BJ (cell line): ENCODE measurements around the gene AGK. TPM values are rescaled to one million over a fixed set of nuclear protein-coding genes. Genes with fewer than 3 reads are reported as not detected.

Source experiments
- CTCF ChIA-PET: fragments of 350-600 bp; formaldehyde crosslinking; extraction: SDS; loops from one replicate; lab custom pipeline; 2021; ENCODE audit warnings: antibody characterized with exemption, inconsistent platforms; lab: Yijun Ruan, JAX
- POLR2A ChIA-PET: fragments of 300-600 bp; sonication (Branson Sonifier 250); formaldehyde crosslinking; extraction: SDS; loops from one replicate; lab custom pipeline; 2021; ENCODE audit warnings: antibody characterized with exemption; lab: Charles Lee
- DNase-seq: peaks from one replicate; pipeline ENCODE4 v3.0.0-alpha.2; 2011; ENCODE audit warnings: low read depth
- H3K27me3 ChIP-seq: 2 replicates; pipeline ENCODE4 v1.6.0; 2011; ENCODE audit warnings: low read length; ENCODE audit not compliant: control insufficient read depth, insufficient read depth
- H3K36me3 ChIP-seq: 2 replicates; pipeline ENCODE4 v1.5.1; 2011; ENCODE audit warnings: low read length; ENCODE audit not compliant: control insufficient read depth, insufficient read depth
- H3K4me3 ChIP-seq: 2 replicates; pipeline ENCODE4 v1.5.1; 2011; ENCODE audit warnings: low read depth, mild to moderate bottlenecking, control low read depth, low read length
- CTCF ChIP-seq: IDR thresholded peaks from 2 replicates; pipeline ENCODE4 v1.5.1; 2011; ENCODE audit warnings: low read depth, mild to moderate bottlenecking, control low read depth, inconsistent platforms, low read length, moderate library complexity; ENCODE audit not compliant: insufficient read depth
- polyA plus RNA-seq: library from polyadenylated mRNA; depleted of rRNA; stranded (reverse); fragments of >200 nt; gene quantifications from 2 replicates; pipeline ENCODE4 v1.2.3, GENCODE V29; 2011

Gene AGK
- polyA plus RNA-seq, 1 experiment = 30.3 TPM

- no peak for DNase-seq
- ChIA-PET POLR2A (no interaction called here), CTCF (no interaction called here)
- Histone ChIP-seq H3K4me3 (no peak overlapping the region), H3K27me3 (no peaks in the 10 kb centered on the region), H3K36me3 (no peaks in the 10 kb centered on the region)
- no peak for TF ChIP-seq CTCF
These were observed 39.5 kb downstream of the AGK start for GRCh38 chr7:141590666-141591065.

DNA sequence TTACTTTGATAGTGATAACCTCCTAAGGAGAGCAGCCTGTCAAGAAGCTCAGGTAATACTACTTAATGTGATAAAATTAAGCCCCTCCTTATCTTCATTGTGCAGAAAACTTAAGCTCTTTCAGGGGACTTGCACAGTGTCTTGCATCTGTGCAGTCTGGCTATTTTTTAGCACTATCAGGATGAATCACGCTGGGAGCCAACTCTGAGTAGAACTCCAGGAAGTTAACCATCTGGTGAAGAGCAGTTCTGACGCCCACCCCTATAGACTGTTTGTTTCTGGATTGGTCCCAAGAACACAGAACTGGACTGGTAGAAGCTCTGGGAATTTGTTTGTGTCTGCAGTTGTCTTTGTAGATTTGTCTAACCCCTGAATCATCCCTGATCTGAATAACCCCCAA, 41.9 kb downstream of the AGK start:
- DNase-seq = no peak
- TF ChIP-seq CTCF = no peak
- Histone ChIP-seq H3K36me3 (0 out of 2 replicates have a peak, but pooled peaks cover 2% of the 10 kb centered on the region), H3K27me3 (no peaks in the 10 kb centered on the region), H3K4me3 (no peak overlapping the region)
- CTCF ChIA-PET = interaction anchor here (0.8 to 1.1 kb wide), 2 partner anchors 13 to 26 kb away, joined by 3 read pairs; no protein-coding TSS in a partner anchor
- POLR2A ChIA-PET = no interaction called here

GRCh38 chr7:141597966-141598365, 46.8 kb downstream of the AGK start:
- Histone ChIP-seq H3K36me3 (0 out of 2 replicates have a peak, but pooled peaks cover 2% of the 10 kb centered on the region), H3K27me3 (no peaks in the 10 kb centered on the region), H3K4me3 (no peak overlapping the region)
- TF ChIP-seq CTCF = no peak
- CTCF ChIA-PET = no interaction called here
- POLR2A ChIA-PET = no interaction called here
- no peak for DNase-seq

DNA sequence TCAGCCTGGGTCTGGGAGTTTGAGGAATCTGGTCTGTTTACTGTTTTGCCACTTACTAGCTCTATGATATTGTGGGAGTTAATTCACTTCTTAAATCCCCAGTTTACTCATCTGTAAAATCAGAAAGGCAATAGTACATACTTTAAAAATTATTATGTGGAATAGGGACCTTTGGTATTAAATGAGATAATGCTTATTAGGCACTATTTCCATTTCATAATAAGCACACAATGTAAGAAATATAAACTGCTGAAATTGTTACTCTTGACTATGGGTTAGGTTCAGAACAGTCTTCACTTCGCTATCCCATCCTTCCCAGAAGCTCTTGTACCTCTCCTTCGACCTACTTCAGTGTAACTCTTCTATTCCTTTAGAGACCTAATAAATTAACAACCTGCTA, 47.2 kb downstream of the AGK start:
- CTCF ChIA-PET = no interaction called here
- H3K27me3 ChIP-seq = no peaks in the 10 kb centered on the region
- H3K36me3 ChIP-seq = 0 out of 2 replicates have a peak, but pooled peaks cover 2% of the 10 kb centered on the region
- no peak overlapping the region for H3K4me3 ChIP-seq
- POLR2A ChIA-PET = no interaction called here
- no peak for DNase-seq
- no peak for TF ChIP-seq CTCF

DNA sequence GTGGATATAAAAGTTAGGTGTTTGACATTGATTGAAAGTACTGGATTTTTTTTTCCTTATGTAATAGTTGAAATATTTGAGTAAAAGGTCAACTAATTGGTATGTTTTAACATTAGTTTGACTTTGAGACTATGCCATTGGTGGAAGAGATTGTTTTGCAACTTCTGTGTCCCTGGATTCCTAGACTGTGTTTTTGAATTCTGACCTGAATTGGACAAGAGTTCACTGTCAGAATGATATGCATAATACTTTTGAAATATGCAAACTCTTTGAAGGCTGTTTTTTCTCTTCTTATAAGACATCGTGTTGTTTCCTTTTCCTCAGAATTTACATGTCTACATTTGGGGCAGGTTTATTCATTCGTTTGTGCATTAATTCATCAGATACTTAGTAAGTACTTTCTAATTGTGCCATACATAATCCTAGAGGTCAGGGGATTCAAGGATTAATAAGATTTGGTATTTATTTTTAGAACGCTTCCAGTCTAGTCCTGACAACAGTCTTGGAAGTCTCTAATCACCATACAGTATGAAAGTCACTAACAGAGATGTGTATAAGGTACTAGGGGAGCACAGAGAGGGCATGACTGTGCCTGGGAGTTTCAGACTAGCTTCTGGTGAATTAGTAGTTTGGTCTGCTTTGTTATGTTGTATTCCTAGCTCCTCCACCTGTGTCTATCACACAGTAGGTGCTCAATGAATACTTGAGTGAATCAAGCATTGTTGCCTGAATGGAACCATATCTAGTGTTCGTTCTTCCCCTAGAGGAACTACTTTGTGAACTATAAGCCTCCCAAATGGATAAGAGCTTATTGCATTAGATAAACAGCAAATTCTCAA, 49.2 kb downstream of the AGK start:
- H3K4me3 ChIP-seq = no peak overlapping the region
- DNase-seq = no peak
- ChIA-PET CTCF (interaction anchor here (0.9 to 1.4 kb wide), 4 partner anchors 9 to 54 kb away, joined by 3 to 4 read pairs (median 4); no protein-coding TSS in a partner anchor), POLR2A (no interaction called here)
- H3K27me3 ChIP-seq = no peaks in the 10 kb centered on the region
- peaks cover 3% of the 10 kb centered on the region; the same call in 1 of the 2 replicates for H3K36me3 ChIP-seq
- TF ChIP-seq CTCF = no peak
